B cell (primary cell): ENCODE data around the gene ERBB4.

Source experiments
- EZH2 ChIP-seq: IDR thresholded peaks from 2 replicates; pipeline ENCODE4 v1.6.1; 2012; ENCODE audit warnings: borderline replicate concordance, low read depth, mild to moderate bottlenecking, moderate library complexity, low read length; ENCODE audit not compliant: insufficient read depth, poor library complexity, severe bottlenecking
- TF ChIP-seq, protein P1 (sequence below): fragments of 200-600 bp; IDR thresholded peaks from one replicate; pipeline ENCODE4 v1.8.0; 2022; ENCODE audit warnings: antibody characterized with exemption, mild to moderate bottlenecking

DNA sequence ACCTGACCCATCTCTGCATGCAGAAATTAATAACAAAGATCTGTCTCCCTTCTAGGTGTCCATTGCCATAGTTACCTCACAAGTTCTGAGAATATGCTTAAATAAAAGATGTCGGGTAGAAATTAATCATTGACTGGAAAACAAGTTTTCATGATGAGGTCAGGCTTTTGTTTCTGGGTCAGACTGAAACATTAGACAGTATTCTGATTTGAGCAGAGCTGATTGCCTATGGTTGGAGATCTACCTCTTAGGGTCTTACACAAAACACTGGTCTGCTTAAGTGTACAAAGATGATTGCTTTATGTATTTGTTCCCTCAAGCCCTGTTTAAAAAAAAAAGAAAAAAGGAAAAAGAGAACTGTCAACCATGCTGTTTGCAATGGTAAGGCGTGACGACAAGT lies 1025.8 kb downstream of the ERBB4 start:
- TF ChIP-seq, protein P1, sequence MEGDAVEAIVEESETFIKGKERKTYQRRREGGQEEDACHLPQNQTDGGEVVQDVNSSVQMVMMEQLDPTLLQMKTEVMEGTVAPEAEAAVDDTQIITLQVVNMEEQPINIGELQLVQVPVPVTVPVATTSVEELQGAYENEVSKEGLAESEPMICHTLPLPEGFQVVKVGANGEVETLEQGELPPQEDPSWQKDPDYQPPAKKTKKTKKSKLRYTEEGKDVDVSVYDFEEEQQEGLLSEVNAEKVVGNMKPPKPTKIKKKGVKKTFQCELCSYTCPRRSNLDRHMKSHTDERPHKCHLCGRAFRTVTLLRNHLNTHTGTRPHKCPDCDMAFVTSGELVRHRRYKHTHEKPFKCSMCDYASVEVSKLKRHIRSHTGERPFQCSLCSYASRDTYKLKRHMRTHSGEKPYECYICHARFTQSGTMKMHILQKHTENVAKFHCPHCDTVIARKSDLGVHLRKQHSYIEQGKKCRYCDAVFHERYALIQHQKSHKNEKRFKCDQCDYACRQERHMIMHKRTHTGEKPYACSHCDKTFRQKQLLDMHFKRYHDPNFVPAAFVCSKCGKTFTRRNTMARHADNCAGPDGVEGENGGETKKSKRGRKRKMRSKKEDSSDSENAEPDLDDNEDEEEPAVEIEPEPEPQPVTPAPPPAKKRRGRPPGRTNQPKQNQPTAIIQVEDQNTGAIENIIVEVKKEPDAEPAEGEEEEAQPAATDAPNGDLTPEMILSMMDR: no peak
- no peak for TF ChIP-seq EZH2
